HepG2 (cell line): ENCODE results near the gene UBA6. TPM values are rescaled to one million over a fixed set of nuclear protein-coding genes. Genes with fewer than 3 reads are reported as not detected.

ENCODE experiments used
- ATAC-seq: fragments of 200-7000 bp; cut with Tn5 transposase; 3 replicates; pipeline ENCODE4 v1.9.1; 2020; ENCODE audit warnings: mild to moderate bottlenecking, moderate library complexity
- BruUV-seq: library from RNA; stranded (reverse); fragments of 400-500 nt; replicated peaks from 2 replicates; lab custom pipeline; 2021; lab: Mats Ljungman, UMichigan
- CTCF ChIA-PET: fragments of 300-600 bp; formaldehyde crosslinking; extraction: SDS; loops from one replicate; lab custom pipeline; 2021; ENCODE audit warnings: low total read pairs, inconsistent platforms, low intra/inter-chr PET ratio; lab: Yijun Ruan, JAX
- POLR2A ChIA-PET: fragments of 350-600 bp; sonication (Branson Sonifier 250); formaldehyde crosslinking; loops from one replicate; lab custom pipeline; 2020; ENCODE audit warnings: antibody characterized with exemption, inconsistent platforms; lab: Yijun Ruan, JAX
- DNase-seq: peaks from one replicate; pipeline ENCODE4 v3.0.0-alpha.2; 2015; ENCODE audit warnings: low spot score
- FAIRE-seq: peaks from 3 replicates; lab custom pipeline; 2011; peaks lifted over from hg19 to GRCh38; lab: Jason Lieb, UNC
- H2AFZ ChIP-seq: one replicate; pipeline ENCODE4 v1.6.1; 2011; ENCODE audit warnings: low read length, inconsistent platforms
- H3K27ac ChIP-seq: fragments of 300-600 bp; 3 replicates; pipeline ENCODE4 v1.8.0; 2011; ENCODE audit warnings: mixed run types, mild to moderate bottlenecking, mixed read lengths, low read length, inconsistent platforms; ENCODE audit not compliant: insufficient read depth; ENCODE audit errors: extremely low read length
- H3K27me3 ChIP-seq, 2 experiments: fragments of 200-600 bp in 1 of 2; 2 replicates in 1 of 2; 3 replicates in 1 of 2; pipeline versions ENCODE4 v1.6.0 to v1.8.0; 2011; ENCODE audit warnings: low read length in 2 of 2, mild to moderate bottlenecking in 2 of 2, moderate library complexity in 2 of 2, inconsistent platforms in 1 of 2; ENCODE audit not compliant: insufficient read depth in 2 of 2, control insufficient read depth in 1 of 2
- H3K36me3 ChIP-seq, 2 experiments: fragments of 200-600 bp in 1 of 2; replicated peaks in 1 of 2; 2 replicates in 1 of 2; 3 replicates in 1 of 2; pipeline versions ENCODE4 v1.5.1 to v1.8.0; 2011; ENCODE audit warnings: low read length in 2 of 2, inconsistent platforms in 1 of 2; ENCODE audit not compliant: insufficient read depth in 2 of 2, control insufficient read depth in 1 of 2
- H3K4me1 ChIP-seq: 2 replicates; pipeline ENCODE4 v1.5.1; 2012; ENCODE audit warnings: low read length, inconsistent platforms; ENCODE audit not compliant: insufficient read depth
- H3K4me2 ChIP-seq: 2 replicates; pipeline ENCODE4 v1.6.0; 2011; ENCODE audit warnings: low read depth, low read length, inconsistent platforms
- H3K4me3 ChIP-seq, 3 experiments: fragments of 200-600 bp in 1 of 3; sonication (generic), shearing (Covaris generic) in 1 of 3; replicated peaks in 1 of 3; 2 replicates each; pipeline ENCODE4 v1.5.1; 2011 to 2016; ENCODE audit warnings: low read length in 3 of 3, inconsistent platforms in 2 of 3, low read depth in 2 of 3, mild to moderate bottlenecking in 2 of 3, control low read depth in 1 of 3, mixed read lengths in 1 of 3; ENCODE audit not compliant: insufficient read depth in 1 of 3
- H3K79me2 ChIP-seq: one replicate; pipeline ENCODE4 v1.6.1; 2011; ENCODE audit warnings: low read length, inconsistent platforms; ENCODE audit not compliant: insufficient read depth
- H3K9ac ChIP-seq: 2 replicates; pipeline ENCODE4 v1.6.0; 2011; ENCODE audit warnings: mild to moderate bottlenecking, low read depth, low read length, inconsistent platforms; ENCODE audit not compliant: insufficient read depth
- H3K9me3 ChIP-seq: 2 replicates; pipeline ENCODE4 v1.5.1; 2012; ENCODE audit warnings: mild to moderate bottlenecking, low read length
- H4K20me1 ChIP-seq: 2 replicates; pipeline ENCODE4 v1.6.0; 2011; ENCODE audit warnings: inconsistent platforms, mild to moderate bottlenecking, low read length, moderate library complexity; ENCODE audit not compliant: insufficient read depth
- GATAD1 ChIP-seq: IDR thresholded peaks from 2 replicates; pipeline ENCODE4 v1.6.1; 2016; ENCODE audit warnings: missing genetic modification reagents, missing compliant biosample characterization
- HDAC1 ChIP-seq: sonication (generic); formaldehyde crosslinking; IDR thresholded peaks from 2 replicates; pipeline ENCODE4 v1.5.1; 2020; ENCODE audit warnings: mild to moderate bottlenecking, missing genetic modification reagents
- HMG20B ChIP-seq: conservative IDR thresholded peaks from 2 replicates; pipeline ENCODE4 v1.6.1; 2016; ENCODE audit warnings: missing genetic modification reagents, missing compliant biosample characterization
- MAFF ChIP-seq: IDR thresholded peaks from 2 replicates; pipeline ENCODE4 v1.6.1; 2011; ENCODE audit warnings: low read depth, low read length, improper control_type of control experiment
- MAFK ChIP-seq, 2 experiments: IDR thresholded peaks in 1 of 2; conservative IDR thresholded peaks in 1 of 2; 2 replicates each; pipeline ENCODE4 v1.6.1; 2011; ENCODE audit warnings: improper control_type of control experiment in 2 of 2, low read length in 2 of 2
- SMC3 ChIP-seq: IDR thresholded peaks from 2 replicates; pipeline ENCODE4 v1.6.1; 2011; ENCODE audit warnings: low read length, improper control_type of control experiment
- U2AF2 ChIP-seq: fragments of 200-400 bp; formaldehyde crosslinking; IDR thresholded peaks from 2 replicates; pipeline ENCODE4 v1.6.1; 2017; ENCODE audit warnings: low read depth, mild to moderate bottlenecking, low read length
- ZFP36L2 ChIP-seq: sonication (generic); formaldehyde crosslinking; IDR thresholded peaks from 2 replicates; pipeline ENCODE4 v1.4.0; 2020; ENCODE audit warnings: missing genetic modification reagents
- ZKSCAN8 ChIP-seq: IDR thresholded peaks from 2 replicates; pipeline ENCODE4 v1.6.1; 2016; ENCODE audit warnings: borderline replicate concordance, missing genetic modification reagents, missing compliant biosample characterization
- WGBS: methylation state at CpG from one replicate; pipeline ENCODE4 v1.1.6; 2017; ENCODE audit warnings: low lambda C conversion rate; 5-methylcytosine and 5-hydroxymethylcytosine counted together
- in situ Hi-C: cut with HindIII; loops from 2 replicates; pipeline ENCODE4 v1.10.0; 2017; ENCODE audit warnings: low pct_unique_long_range_greater_than_20kb; ENCODE audit not compliant: extremely low pct_ligation_motif_present
- intact Hi-C: fragments of 100-400 bp; cut with micrococcal nuclease; formaldehyde crosslinking; loops from one replicate; pipeline ENCODE4 v1.10.0; 2022; ENCODE audit not compliant: unreplicated experiment
- polyA plus RNA-seq, 8 experiments: library from polyadenylated mRNA; depleted of rRNA in 3 of 8; stranded (reverse) in 7 of 8; unstranded in 1 of 8; fragments of >200 nt; fragmentation: Illumina TruSeq in 4 of 8; extraction: Trizol in 4 of 8; gene quantifications; 2 replicates each; pipeline versions ENCODE4 v1.2.1 to v1.2.3, GENCODE V29; 2011 to 2016; ENCODE audit warnings: low read depth in 4 of 8, missing spikeins in 1 of 8, mixed read lengths in 1 of 8; ENCODE audit not compliant: insufficient read depth in 1 of 8
- total RNA-seq, 5 experiments: library from RNA; depleted of rRNA; stranded (reverse); fragments of >200 nt; fragmentation: Illumina TruSeq; extraction: Trizol; gene quantifications; 2 replicates each; pipeline ENCODE4 v1.2.3, GENCODE V29; 2016; ENCODE audit warnings: low read depth in 1 of 5
- TF ChIP-seq, protein P1 (sequence below): sonication (generic); formaldehyde crosslinking; IDR thresholded peaks from 2 replicates; pipeline ENCODE4 v1.8.1; 2023; ENCODE audit warnings: mild to moderate bottlenecking, missing genetic modification reagents

UBA6 gene
- total and polyA plus RNA-seq, 2 of the 13 experiments (the other 11 are each of a cell fraction or from before 2014, with no cell fraction given), result 33.3 to 75.4 TPM

DNA sequence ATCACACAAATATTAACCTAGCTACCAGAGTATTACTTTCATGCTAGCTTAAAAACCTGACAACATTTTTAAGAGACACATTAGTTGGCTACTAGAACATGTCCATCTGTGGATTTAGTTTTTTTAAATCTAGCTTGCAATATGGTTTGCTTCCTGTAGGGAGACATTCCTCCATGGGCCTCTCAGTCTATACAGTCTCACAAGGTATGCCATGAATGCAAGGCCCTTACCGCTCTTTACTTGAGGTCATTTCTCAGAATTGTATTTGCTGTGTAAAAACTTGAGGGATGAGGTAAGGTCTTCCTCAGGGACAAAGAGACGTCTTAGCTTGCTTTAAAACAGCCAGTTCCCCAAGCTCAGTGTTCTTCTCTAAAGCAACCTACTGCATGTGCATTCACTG lies 26.9 kb downstream of the UBA6 start:
- WGBS, result 96% methylated on average over 2 of the region's 2 CpGs
- H3K4me2 ChIP-seq, result no peak overlapping the region
- CTCF ChIA-PET, result no interaction called here
- TF ChIP-seq ZKSCAN8 (no peak), HMG20B (CRISPR knock-in tag) (no peak), HDAC1 (CRISPR knock-in tag) (no peak), SMC3 (no peak), ZFP36L2 (CRISPR knock-in tag) (no peak), U2AF2 (no peak)
- H3K27ac ChIP-seq, result no peak overlapping the region
- H4K20me1 ChIP-seq, result no peaks in the 10 kb centered on the region
- peaks cover 8 to 62% of the 10 kb centered on the region in 2 experiments for H3K36me3 ChIP-seq
- no peak overlapping the region for H3K4me3 ChIP-seq
- in situ Hi-C loops (no loop called here), intact Hi-C loops (no loop called here)
- no peak overlapping the region for H2AFZ ChIP-seq
- DNase-seq, result peak; percentile 2
- no TSS peak for BruUV-seq
- peak; percentile 81 for ATAC-seq
- H3K79me2 ChIP-seq, result no peaks in the 10 kb centered on the region
- no peaks in the 10 kb centered on the region for H3K9me3 ChIP-seq
- POLR2A ChIA-PET, result no interaction called here
- H3K4me1 ChIP-seq, result peaks cover 8% of the 10 kb centered on the region; the same call in 1 of the 2 replicates
- no peak for FAIRE-seq
- H3K9ac ChIP-seq, result no peak overlapping the region
- no peaks in the 10 kb centered on the region for H3K27me3 ChIP-seq

DNA sequence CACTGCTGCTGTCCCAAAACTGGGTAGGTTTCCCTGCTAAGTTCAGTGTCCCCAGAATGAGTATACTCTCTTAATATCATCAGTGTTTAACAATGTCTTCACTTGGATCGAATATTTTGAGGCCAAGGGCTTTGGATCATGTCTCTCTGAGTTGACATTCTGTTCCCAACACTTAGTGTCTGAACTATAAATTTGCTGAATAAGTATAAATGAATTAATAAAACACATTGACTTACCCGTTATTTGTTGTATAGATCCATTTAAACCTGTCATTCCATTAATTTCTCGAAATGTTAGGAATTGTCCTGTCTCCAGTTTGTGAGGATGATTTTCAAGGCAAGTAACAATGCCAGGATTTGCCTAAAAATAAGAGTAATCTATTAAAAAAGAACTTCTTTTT lies 32.6 kb downstream of the UBA6 start:
- CTCF ChIA-PET, result no interaction called here
- intact Hi-C loops (no loop called here), in situ Hi-C loops (no loop called here)
- Histone ChIP-seq H3K4me1 (no peaks in the 10 kb centered on the region), H3K9me3 (no peaks in the 10 kb centered on the region), H3K36me3 (peaks cover 12 to 51% of the 10 kb centered on the region in 2 experiments), H3K79me2 (no peaks in the 10 kb centered on the region), H3K4me3 (no peak overlapping the region), H4K20me1 (no peaks in the 10 kb centered on the region), H3K4me2 (no peak overlapping the region), H3K9ac (no peak overlapping the region), H3K27me3 (no peaks in the 10 kb centered on the region), H2AFZ (no peak overlapping the region), H3K27ac (no peak overlapping the region)
- peak; percentile 35 to 70; a peak in 2 of 4 replicates for TF ChIP-seq MAFK (conservative IDR thresholded peaks at IDR 0.05 in 1 of 2, IDR thresholded peaks at IDR 0.05 in 1 of 2; ENCODE audit: low read length in 2 of 2)
- TF ChIP-seq, protein P1, sequence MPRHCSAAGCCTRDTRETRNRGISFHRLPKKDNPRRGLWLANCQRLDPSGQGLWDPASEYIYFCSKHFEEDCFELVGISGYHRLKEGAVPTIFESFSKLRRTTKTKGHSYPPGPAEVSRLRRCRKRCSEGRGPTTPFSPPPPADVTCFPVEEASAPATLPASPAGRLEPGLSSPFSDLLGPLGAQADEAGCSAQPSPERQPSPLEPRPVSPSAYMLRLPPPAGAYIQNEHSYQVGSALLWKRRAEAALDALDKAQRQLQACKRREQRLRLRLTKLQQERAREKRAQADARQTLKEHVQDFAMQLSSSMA (CRISPR knock-in tag), result no peak
- TF ChIP-seq GATAD1 (CRISPR knock-in tag), result no peak
- TF ChIP-seq MAFF, result peak; percentile 60
- FAIRE-seq, result no peak
- POLR2A ChIA-PET, result no interaction called here
- no TSS peak for BruUV-seq
- WGBS, result 98% methylated on average over 3 of the region's 3 CpGs
- ATAC-seq, result no peak
- DNase-seq, result no peak
